Stimulated activated CD8-positive, alpha-beta memory T cell treated with anti-CD3 and anti-CD28 coated beads, Interleukin-12 subunit alpha, Interleukin-12 subunit beta, amount 100 ng/mL, for 1 hour (primary cell): ENCODE data around the gene ENKUR.

Experiments used
- DNase-seq: peaks from one replicate; pipeline ENCODE4 v3.0.0-alpha.2; 2020; ENCODE audit warnings: low read depth

The ENKUR gene

DNA sequence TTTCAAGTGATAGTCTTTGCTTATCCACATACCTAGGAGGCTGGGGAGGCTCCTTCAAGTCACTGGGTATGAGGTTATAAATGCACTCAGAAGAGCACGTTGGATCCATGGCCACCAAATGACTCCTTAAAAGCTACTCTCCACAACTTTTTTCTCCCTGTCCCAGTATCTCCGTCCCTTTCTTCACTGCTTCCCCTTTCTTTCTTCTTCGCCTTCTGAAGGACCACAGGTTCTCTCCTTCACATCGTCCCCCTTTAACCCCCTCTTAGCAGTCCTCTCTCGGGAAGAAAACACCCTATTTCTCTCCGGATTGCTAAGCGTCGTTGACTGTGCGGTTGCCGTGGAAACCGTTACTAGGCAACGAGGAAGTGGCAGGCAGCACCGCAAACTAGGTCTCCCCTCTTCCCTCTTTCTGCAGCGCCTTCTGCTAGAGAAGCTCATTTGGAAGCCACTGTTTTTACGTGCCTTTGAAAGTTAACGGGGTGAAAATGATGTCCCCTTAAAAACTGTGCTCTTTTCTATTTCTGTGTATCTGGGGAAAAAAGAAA is at the start of gene ENKUR:
TSS of gene ENKUR (minus strand) at position 331 of the 548 bp plus-strand sequence. CDS start at position 109, 222 bp downstream.
- DNase-seq, result peak; percentile 94

DNA sequence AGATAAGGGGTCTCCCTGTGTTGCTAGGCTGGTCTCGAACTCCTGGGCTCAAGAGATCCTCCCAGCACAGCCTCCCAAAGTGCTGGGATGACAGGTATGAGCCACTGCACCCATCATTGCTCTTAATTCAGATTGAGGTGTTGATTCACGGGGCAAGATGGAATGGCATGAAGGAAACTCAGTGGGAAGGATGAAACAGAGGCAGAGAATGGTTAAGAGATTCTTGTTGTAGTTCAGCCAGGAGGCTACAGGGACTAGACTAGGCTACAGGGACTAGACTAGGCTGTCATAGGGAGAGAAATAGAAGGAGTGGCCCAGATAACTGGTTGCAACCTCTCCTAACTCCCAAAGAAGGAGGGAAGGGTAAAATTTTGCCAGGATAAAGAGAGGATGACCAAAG is 48.4 kb upstream of the ENKUR start:
- no peak for DNase-seq

DNA sequence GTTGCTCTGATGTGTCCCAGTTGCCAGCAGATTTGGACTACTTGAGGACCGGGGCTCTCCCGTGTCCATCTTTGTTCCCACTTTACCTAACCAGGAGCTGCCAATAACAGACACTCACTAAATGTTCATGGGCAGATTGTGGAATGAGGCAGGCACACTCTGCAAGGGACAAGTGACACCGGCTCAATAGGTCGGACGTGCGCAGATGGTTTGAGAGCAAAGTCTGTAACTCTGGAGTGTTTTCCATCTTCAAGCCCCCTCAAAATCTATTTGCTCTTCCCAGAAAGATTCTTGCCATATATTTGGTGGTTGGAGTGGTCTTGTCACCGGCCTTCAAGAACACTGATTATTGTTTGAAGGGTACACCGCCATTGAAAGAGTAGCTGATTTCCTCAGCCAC is 47.7 kb upstream of the ENKUR start:
- no peak for DNase-seq

DNA sequence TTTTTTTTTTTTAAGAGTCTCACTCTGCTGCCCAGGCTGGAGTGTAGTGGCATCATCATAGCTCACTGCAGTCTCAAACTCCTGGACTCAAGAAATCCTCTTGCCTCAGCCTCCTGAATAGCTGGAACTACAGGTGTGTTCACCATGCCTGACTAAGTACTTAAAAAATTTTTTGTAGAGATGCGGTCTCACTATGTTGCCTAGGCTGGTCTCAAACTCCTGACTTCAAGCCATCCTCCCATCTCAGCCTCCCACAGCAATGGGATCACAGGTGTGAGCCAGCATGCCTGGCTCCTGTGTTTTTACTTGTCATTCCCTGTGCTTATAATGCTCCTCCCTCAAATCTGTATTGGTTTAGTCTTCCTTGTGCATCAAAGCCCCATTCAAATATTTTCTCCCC is 47.2 kb upstream of the ENKUR start:
- DNase-seq, result no peak

GRCh38 chr10:25061711-25062449 is 45.9 kb upstream of the ENKUR start:
- no peak for DNase-seq

DNA sequence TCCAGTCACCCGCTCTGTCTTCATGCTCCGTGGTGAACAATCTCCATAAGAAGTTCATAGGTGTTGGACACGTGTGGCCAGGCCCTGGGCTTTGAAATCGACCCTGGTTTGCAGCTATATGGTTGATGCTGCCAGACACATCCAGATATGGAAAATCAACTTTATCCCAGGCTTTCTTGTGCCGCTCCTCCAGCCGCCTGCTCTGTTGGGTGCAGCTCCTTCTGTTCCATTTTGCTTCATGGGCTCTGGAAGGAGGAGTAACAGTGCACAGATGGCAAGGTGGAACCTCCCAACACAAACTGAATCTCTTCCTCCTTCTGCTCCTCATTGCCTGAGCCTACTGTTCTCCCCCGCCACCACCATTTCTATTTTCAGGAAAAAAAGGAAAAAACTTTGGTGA is 45.2 kb upstream of the ENKUR start:
- DNase-seq, result no peak

GRCh38 chr10:25059990-25060389 is 44.0 kb upstream of the ENKUR start:
- DNase-seq, result no peak

GRCh38 chr10:25057886-25058285 is 41.9 kb upstream of the ENKUR start:
- DNase-seq, result no peak

GRCh38 chr10:25056726-25057125 is 40.8 kb upstream of the ENKUR start:
- no peak for DNase-seq

- no peak for DNase-seq
These were observed 36.1 kb upstream of the ENKUR start for GRCh38 chr10:25052012-25052411.

DNA sequence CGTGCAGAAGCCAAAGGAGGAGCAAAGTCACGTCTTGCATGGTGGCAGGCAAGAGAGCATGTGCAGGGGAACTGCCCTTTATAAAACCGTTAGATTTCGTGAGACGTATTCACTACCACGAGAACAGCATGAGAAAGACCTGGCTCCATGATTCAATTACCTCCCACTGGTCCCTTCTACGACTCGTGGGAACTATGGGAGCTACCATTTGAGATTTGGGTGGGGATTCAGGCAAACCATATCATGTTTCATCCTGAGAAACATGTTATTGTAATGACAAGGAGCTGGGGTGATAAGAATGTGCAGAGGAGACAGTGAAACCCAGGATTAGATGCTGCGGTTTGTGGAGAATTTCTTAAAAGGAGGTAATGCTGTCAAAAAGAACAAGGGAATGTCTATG is 34.4 kb upstream of the ENKUR start:
- DNase-seq, result no peak

- DNase-seq, result no peak
These were observed 34.0 kb upstream of the ENKUR start for GRCh38 chr10:25049966-25050365.

- no peak for DNase-seq
These were observed 32.5 kb upstream of the ENKUR start for GRCh38 chr10:25048450-25048849.

GRCh38 chr10:25047591-25048301 is 31.8 kb upstream of the ENKUR start:
- DNase-seq, result no peak

GRCh38 chr10:25047088-25047487 is 31.1 kb upstream of the ENKUR start:
- DNase-seq, result no peak

GRCh38 chr10:25046641-25047040 is 30.7 kb upstream of the ENKUR start:
- DNase-seq, result no peak

GRCh38 chr10:25039531-25039930 is 23.6 kb upstream of the ENKUR start:
- DNase-seq, result no peak

- no peak for DNase-seq
These were observed 22.4 kb upstream of the ENKUR start for GRCh38 chr10:25038325-25038724.

- no peak for DNase-seq
These were observed 20.4 kb upstream of the ENKUR start for GRCh38 chr10:25036381-25036780.

- DNase-seq, result no peak
These were observed 13.6 kb upstream of the ENKUR start for GRCh38 chr10:25029519-25029918.

GRCh38 chr10:25028711-25029110 is 12.8 kb upstream of the ENKUR start:
- DNase-seq, result no peak

DNA sequence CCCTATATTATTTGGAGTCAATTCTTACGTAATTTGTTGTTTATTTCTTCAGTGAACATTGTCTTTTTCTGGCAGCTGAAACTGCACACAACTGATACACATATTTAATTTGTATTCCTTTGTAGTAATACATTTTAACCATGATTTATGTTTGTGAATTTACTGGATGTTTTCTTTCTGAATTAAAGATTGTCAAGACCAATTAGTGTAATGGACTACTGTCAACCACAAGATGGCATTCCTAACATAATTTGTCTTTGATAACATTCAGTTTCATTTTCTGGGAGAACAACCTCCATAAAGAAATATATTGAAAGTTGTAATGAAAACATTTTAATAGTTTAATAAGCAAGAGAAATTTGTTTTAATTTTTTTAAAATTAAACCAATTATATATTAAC is 10.5 kb upstream of the ENKUR start:
- no peak for DNase-seq

GRCh38 chr10:25024528-25024927 is 8.6 kb upstream of the ENKUR start:
- no peak for DNase-seq
